NOMO-1 (cell line): ENCODE data around the gene INS.

ENCODE experiments used
- DNase-seq, 2 experiments: peaks; one replicate each; lab custom pipeline; 2025; ENCODE audit not compliant: unreplicated experiment in 2 of 2; lab: John Stamatoyannopoulos, UW

Gene INS

DNA sequence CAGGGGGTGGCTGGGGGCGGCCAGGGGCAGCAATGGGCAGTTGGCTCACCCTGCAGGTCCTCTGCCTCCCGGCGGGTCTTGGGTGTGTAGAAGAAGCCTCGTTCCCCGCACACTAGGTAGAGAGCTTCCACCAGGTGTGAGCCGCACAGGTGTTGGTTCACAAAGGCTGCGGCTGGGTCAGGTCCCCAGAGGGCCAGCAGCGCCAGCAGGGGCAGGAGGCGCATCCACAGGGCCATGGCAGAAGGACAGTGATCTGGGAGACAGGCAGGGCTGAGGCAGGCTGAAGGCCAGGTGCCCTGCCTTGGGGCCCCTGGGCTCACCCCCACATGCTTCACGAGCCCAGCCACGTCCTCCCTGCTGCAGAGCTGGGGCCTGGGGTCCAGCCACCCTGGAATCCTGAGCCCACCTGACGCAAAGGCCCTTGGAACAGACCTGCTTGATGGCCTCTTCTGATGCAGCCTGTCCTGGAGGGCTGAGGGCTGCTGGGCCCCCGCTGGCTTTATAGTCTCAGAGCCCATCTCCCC is at the start of gene INS:
TSS of gene INS (minus strand) at position 474 of the 524 bp plus-strand sequence. CDS start at position 236, 238 bp downstream.
- DNase-seq: no peak

DNA sequence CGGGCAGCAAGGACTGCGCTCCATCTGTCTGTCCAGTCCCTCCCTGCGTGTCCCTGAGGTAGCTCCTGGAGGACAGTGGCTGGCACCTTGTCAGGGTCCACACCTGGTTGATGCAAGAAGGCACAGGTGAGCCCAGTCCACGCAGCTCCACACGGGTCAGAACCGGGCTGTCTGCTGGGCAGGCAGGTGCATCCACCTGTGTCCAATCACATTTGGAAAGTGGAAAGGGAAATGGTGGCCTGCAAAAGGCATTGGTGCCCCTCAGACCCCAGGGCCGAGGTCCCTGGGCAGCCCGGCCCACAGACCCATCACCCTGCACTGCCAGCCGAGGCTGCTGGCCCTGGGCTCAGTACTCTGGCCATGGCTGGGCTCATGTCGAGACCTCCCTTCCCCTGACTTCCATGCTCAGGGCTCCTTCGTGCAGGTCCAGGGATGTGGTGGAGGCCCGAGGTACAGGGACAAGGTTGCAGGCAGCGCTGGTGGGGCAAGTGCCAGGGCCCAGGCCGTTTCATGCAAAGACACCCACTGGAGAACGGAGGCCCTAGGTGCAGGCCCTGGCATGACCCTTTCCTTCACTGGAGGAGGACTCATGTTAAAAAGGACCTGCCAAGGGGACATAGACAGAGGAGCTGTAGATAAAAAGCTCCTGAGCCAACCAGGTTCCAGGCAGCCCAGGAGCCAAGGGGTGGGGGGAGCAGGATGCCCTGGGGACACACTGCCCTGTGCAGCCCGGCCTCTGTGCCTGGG is 49.5 kb upstream of the INS start:
- DNase-seq: no peak

DNA sequence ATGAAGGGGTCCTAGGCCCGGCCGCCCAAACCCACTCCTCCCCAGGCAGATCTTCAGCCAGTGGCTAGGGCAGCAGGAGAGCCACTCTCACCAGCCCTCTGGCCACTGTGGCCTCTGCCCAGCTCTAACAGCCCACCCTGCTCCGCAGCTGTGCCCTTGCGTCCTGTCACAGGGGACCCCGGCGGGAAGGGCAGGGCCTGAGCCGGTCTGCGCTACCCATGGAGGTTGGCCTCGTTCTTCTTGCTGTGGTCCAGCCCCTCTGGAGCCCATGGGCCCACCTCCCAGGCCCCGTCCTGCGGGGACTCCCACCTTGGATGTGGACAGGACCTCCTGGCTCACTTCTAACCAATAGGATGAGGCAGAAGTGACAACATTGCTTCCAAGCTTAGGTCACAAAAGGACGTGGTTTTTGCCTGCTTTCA is 48.9 kb upstream of the INS start:
- DNase-seq: no peak

DNA sequence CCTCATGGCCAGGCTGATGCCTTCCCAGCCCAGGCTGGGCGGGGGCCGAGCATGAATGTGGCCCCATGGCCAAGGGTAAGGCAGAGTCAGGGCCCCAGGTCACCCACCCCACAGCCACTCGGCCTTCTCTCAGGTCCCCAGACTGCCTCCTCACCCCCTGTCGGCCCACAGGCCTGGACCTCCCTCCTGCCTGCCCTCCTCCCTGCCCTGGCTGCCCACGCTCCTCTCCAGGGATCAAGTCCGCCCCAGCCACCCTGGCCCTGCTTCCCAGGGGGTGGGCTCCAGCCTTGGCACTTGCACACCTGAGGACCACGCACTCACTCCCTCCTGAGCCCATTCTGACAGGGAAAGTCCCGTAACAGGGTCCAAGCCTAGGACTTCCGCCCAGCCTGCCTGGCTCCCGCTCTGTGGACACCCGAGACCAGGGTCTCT is 48.4 kb upstream of the INS start:
- no peak for DNase-seq

DNA sequence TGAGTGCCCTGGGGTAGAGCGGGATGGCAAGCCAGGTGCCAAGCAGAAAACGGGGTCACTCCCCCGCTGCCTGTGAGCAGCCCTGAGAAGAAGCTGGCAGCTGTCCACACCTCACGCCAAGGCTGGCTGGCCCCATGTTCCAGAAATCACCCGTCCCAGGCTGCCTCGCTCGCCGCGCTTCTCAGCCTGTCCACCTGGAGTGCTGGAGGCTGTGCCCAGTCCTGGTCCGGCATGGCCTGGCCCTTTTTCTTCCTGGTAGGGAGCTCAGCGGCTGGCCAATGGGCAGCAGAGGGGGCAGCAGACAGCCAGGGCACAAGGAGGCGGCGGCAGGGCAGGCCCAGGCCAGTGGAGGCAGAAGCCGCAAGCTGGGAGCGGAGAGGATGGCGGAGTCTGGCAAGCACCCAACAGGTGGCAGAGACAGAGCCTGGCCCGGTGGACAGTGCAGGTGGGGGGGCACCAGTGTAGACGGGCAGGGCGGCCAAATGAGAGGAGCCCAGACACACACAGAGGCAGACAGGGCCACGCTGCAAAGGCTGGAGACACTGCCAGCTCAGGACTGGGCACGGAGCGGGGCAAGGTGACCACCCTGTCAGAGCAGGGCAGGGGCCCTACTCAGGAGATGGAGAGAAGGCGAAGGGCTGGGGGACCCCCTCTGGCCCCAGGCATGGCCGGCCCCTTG is 47.8 kb upstream of the INS start:
- DNase-seq: no peak

DNA sequence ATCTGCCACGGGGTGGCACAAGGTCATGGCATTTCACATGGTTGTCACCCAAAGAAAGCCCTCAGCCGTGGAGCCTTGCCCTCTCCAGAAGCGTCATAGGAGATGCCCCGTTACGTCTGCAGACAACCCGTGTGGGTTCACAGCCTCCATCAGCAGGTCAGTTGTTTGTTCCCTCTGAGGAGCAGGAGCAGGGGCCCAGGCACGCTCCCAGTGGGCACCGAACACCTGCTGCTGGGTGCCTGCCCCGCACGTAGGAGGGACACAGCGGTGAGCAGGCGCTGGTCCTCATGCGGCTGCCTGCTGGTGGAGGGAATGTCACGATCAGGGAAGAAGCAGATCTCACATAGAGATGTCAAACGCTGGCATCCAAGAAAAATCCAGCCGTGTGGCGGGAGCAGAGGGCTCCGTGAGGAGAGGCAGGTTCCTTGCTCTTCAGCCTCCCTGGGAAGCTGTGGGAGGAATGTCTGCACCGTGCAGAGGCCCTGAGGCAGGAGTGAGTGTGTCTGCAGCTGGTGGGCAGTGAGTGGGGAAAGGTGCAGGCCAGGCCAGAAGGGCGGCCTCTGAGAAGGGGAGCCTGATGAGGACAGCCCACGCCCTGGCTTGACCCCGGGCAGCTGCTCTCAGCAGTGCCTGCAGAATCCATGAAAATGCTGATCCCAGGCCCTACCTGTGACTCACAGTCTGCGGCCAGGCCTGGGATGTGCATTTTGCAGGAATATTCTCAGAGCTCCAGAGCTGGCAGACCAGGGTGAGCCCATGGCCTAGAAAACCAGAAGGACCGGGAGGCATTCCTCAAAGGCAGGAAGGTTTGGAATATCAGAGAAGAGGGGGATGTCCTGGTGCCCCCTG is 47.0 kb upstream of the INS start:
- no peak for DNase-seq

DNA sequence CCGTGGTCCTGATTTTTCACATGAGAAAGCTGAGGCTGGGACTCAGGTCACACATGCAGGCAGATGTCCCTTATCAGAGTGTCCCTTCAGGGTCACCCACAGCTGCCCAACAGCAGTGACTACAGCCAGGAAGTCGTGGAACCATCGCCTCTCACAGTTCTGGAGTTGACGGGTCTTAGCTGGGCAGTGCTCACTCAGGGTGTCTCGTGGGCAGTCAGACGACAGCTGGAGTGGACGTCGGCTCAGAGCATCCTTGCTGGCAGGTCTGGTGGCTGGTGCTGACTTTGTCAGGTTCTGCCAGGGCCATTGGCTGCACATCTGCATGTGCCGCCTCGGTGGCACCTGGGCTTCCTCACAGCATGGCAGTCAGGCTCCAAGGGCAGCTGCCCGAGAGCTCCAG is 46.2 kb upstream of the INS start:
- DNase-seq: no peak

DNA sequence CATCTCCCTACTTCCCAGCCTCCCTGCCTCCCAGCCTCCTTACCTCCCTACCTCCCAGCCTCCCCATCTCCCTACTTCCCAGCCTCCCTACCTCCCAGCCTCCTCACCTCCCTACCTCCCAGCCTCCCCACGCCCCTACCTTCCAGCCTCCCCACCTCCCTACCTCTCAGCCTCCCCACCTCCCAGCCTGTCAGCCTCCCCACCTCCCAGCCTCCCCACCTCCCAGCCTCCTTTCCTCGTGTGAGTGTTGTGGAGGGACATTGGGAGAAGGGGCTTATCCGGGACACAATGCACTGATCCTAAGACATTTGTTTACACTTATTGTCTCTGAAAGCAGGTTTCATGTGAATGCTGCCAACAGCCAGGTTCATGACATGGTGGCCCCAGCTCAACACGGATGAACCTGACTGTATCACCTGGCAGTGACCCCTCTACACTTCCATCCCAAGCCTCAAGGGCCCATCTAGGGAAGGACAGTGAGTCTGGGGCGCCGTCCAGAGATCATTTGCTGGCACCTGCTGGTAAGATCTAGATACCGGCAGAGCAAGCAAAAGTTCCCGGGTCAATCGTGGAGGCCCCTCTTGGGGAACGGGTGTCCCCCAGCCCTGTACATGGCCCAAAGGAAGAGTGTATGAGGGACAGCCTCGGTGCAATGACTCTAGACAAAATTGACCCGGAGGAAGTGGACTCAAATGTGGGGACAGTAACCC is 45.1 kb upstream of the INS start:
- DNase-seq: no peak

DNA sequence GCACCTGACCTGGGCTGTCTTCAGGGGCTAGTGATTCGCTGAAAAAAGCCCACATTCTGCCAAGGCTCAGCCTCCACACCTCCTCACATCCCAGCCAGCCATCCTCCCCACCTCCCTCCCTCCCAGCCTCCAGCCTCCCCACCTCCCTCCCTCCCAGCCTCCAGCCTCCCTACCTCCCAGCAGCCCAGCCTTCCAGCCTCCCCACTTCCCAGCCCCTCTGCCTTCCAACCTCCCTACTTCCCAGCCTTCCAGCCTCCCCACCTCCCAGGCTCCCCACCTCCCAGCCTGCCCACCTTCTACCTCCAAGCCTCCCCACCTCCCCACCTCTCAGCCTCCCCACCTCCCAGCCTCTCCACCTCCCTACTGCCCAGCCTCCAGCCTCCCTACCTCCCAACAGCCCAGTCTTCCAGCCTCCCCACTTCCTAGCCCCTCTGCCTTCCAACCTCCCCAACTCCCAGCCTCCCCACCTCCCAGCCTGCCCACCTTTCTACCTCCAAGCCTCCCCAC is 44.3 kb upstream of the INS start:
- no peak for DNase-seq

DNA sequence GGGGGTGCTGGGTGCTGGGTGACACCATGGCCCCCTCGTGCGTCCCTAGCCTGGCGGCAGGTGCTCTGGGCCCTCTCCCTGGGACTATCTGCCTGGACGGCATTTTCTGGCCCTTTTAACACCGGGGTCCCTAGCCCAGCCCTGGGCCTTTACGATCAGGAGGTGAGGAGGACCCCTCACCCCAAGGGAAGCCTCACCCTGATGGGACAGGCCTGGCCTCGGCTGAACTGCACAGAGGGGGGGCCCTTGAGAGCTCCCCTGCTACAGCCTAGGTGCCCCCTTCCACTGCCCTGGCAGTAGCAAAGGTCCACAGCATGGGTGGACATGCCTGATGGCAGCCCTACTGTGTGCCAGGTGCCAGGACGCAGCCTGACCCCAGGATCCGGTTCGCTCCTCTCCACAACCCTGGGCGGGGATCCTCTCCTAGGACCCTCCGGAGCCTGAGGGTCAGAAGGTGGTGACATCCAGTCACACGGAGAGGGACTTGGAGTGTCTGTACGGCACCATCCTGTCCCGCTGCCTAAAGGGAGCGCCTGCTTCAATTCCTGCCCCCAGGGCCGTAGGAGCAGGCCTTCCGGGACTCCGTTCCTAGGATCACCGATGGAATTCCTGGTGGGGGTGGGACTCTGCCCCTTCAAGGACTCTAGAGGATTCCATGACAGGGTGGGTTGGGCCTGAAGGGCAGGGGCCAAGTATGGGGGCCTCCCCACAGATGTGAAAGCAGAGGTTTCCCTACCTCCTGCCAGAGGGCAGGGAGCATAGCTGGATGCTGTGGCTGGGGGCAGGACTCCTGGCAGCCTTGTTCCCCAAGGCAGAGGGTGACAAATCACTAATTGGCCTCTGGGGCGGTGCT is 43.6 kb upstream of the INS start:
- DNase-seq: no peak

DNA sequence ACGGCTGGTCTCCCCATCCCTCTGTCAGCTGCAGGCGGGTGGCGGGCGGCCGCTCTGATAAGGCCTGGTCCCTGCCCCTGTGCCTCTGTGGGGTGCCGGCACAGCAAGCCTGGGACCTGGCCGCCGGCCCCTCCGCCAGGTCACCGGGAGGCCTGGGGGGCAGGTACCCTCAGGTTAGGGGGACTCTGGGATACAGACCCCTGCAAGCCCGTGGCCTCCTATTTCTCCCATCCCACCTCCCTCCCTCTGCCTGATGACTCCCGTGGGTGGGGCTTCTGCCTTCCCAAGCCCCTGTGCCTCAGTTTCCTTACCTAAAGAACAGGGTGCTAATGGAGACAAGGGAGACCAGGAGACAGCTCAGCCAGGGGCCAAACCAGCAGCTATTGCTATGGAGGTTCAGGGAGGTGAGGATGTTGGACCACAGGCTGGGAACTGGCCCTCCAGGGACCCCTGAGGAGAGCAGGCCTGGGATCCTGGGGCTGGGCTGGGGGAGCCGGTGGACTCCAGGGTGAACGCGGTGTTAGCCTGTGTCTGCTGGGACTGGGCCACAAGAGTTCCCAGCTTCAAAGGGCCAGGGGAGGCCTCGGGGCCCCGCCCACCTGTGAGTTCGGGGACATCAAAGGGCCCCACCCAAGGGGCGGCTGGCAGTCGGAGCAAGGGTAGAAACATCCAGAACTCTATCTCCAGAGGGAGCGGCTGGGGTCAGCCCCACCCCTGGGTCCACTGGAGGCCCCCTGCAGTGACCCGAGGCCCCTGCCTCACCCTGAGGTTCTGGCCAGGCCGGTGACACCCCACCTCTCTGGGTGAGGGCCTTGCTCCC is 42.6 kb upstream of the INS start:
- no peak for DNase-seq

DNA sequence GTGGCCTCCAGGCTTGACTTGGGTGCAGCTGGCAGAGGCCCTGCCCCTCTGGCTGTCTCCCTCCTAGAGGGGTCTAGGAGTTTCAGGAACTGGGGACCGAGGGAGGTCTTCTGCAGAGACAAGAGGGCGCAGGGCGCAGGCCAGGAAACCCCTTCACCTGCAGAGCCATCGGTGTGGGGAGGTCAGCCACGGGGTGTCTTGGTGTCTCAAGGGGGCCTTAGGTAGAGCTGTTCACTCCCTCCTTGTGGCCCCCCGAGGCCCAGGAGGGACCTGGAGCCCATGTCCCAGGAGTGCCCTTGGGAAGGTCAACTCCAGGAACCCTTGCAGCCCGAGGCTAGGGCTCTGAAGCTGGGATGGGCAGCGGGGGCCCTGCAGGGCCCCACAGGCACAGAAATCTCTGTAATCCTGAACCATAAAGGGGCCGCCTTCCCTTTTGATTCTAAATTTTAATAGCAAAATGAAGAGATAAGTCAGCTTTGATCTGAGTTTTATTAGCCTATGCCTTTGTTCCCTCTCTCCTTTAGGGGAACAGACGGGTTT is 42.0 kb upstream of the INS start:
- DNase-seq: no peak

DNA sequence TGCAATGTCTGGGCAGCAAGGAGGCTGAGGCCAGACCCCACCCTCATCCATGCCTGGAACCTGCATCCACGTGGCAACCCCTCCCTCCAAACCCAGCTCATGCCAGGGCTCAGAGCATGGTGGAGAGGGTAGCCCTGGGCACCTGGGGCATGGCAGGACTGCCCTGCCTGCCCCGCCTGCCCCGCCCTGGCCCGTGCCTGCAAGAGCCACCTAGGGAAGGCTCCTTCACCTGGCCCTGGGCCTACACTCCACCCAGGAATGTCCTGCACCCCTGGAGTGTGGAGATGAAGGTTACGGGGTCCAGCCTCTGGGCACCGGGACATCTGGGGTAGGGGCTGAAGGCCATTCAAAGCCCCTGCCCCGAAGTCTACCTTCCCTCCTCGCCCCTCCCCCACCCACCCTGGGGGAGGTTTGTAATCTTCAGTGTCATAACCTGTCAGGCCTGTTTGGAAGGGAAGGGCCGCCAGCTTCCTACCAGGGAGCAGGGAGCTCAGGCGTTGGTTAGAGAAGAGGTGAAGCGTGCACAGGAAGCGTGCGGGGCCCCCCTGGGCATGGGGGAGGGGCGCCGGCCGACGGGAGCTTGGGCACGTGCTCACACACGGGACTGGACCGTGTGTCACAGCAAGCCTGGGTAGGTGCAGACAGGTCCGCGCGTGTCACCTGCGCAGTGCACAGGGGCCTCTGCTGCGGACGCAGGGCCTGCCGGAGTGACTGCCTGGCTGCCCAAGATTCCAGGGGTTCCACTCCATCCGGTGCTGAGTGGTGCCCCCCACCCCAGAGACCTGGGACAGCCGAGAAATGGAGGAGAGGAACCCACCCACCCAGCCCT is 41.3 kb upstream of the INS start:
- no peak for DNase-seq

DNA sequence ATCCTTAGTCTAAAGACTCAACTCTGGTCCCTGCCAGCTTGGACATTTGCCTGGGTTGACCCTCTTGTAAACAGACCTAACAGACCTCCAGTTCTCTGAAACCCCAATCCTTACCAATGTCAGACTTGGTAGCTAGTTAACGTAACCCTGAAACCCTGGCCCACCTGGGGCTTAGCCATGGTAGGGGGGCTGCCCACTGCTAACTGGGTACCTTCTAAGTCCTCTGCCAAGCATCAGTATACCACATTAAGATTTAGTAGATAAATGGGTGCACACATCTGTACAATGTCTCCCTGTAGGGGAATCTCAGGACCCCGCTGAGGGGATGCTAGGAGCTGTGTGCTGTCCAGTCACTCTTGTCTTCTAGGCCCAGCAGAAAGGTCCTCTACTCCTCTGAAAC is 40.5 kb upstream of the INS start:
- DNase-seq: no peak

DNA sequence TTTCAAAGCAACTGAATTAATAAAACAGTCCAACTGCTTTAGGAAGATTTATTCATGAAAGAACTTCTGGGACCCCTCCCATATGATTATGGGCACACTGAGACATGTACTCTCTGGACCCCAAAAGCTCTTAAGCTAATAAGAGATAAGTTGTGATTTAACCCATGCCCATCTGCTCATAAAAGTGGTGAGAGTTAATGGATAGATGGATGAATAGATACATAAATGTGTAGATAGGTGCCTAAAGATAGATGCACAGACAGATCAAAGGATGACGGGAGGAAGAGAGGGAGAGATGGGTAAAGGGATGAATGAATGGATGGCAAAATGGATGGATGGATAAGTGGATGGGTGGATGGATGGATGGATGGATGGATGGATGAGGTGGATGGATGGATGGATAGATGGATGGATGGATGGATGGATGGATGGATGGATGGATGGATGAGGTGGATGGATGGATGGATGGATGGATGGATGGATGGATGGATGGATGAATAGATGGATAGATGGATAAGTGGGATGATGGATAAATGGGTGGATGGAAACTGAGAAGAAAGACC is 40.0 kb upstream of the INS start:
- no peak for DNase-seq

DNA sequence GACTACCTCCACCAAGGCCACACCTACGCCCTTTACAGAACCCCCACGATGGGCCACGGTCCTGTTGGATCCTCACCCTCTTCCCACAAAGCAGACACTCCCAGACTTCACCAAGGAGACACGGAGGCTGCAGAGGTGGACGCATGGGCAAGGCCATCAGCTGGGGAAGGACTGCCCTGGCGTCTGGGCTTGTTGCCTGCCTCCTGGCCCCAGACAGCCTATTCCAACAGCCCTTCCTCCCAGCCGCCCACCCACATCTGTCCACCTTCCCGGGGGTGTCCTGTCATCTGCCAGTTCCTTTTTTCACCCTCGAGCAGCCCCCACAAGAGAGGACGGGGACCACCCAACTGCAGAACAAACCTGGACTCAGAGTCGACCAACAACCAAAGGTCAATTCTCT is 39.5 kb upstream of the INS start:
- no peak for DNase-seq
